GM12891 (cell line): ENCODE data around the gene SNX8.
"Not testable (repeated sequence)": the region's sequence is repeated elsewhere in the genome, so short reads cannot be mapped to it uniquely, and the experiment has no call there.

Source experiments
- POLR2A ChIP-seq: IDR thresholded peaks from 2 replicates; pipeline ENCODE4 v1.6.1; 2011; ENCODE audit warnings: low read depth, low read length, control low read depth
- POLR2AphosphoS5 ChIP-seq: IDR thresholded peaks from 2 replicates; pipeline ENCODE4 v1.6.1; 2011; ENCODE audit warnings: low read depth, low read length, control low read depth

GRCh38 chr7:2302743-2303397, 11.4 kb downstream of the SNX8 start:
- not testable (repeated sequence) for TF ChIP-seq POLR2A, POLR2AphosphoS5
